Esophagus squamous epithelium (tissue), 4 donors: ENCODE results near the gene OTOG.

ENCODE experiments used
- CTCF ChIP-seq, 6 experiments: fragments of 450-650 bp in 4 of 6; fragments of 200-600 bp in 2 of 6; sonication (generic) in 2 of 6; IDR thresholded peaks; one replicate each; pipeline ENCODE4 v1.5.1; 2016 to 2019; ENCODE audit warnings: antibody characterized with exemption in 6 of 6, mild to moderate bottlenecking in 4 of 6, moderate library complexity in 4 of 6
- POLR2A ChIP-seq, 4 donors: fragments of 450-650 bp; IDR thresholded peaks; one replicate each; pipeline ENCODE4 v1.6.1; 2017; ENCODE audit warnings: antibody characterized with exemption in 4 of 4, mild to moderate bottlenecking in 4 of 4, moderate library complexity in 3 of 4

- TF ChIP-seq CTCF (IDR thresholded peaks at IDR 0.05), result no peak
- no peak for TF ChIP-seq POLR2A (IDR thresholded peaks at IDR 0.05)
Measured at GRCh38 chr11:17572791-17573460, 25.9 kb downstream of the OTOG start.
